Measurements from ENCODE around the gene FOXC1. TPM values are rescaled to one million over a fixed set of nuclear protein-coding genes. Genes with fewer than 3 reads are reported as not detected.

The FOXC1 gene
- total and polyA plus RNA-seq, 2 experiments from 2014 or later: 0.60 to 1.1 TPM

GRCh38 chr6:1627827-1628560, 18.3 kb downstream of the FOXC1 start:
- H4K20me1 ChIP-seq (ENCODE audit: insufficient read depth, poor library complexity, severe bottlenecking): no peaks in the 10 kb centered on the region
- no peaks in the 10 kb centered on the region for H3K9me3 ChIP-seq (ENCODE audit: low read depth)
- no peaks in the 10 kb centered on the region for H3K9me2 ChIP-seq (replicated peaks; ENCODE audit: insufficient read depth)
- no peak overlapping the region for H3K4me2 ChIP-seq
- peaks cover 68% of the 10 kb centered on the region for H3K27me3 ChIP-seq
- H3K79me2 ChIP-seq: no peaks in the 10 kb centered on the region
- 38% methylated on average over 10 of the region's 10 CpGs for WGBS (ENCODE audit: low lambda C conversion rate, missing lambda C conversion rate)
- TF ChIP-seq EZH2 (IDR thresholded peaks at IDR 0.05; ENCODE audit: borderline replicate concordance) (no peak), CTCF (IDR thresholded peaks at IDR 0.05; ENCODE audit: poor library complexity) (no peak), EZH2phosphoT487 (IDR thresholded peaks at IDR 0.05; ENCODE audit: low read depth, severe bottlenecking, unreplicated experiment) (no peak)
- no peaks in the 10 kb centered on the region for H3K36me3 ChIP-seq (replicated peaks; ENCODE audit: insufficient read depth, low read depth)
- H3K4me3 ChIP-seq: no peak overlapping the region
- DNase-seq (ENCODE audit: low spot score): no peak
- peaks cover 14% of the 10 kb centered on the region for H3K4me1 ChIP-seq (ENCODE audit: insufficient read depth)
- H3K27ac ChIP-seq: no peak overlapping the region
- no peak overlapping the region for H2AFZ ChIP-seq

DNA sequence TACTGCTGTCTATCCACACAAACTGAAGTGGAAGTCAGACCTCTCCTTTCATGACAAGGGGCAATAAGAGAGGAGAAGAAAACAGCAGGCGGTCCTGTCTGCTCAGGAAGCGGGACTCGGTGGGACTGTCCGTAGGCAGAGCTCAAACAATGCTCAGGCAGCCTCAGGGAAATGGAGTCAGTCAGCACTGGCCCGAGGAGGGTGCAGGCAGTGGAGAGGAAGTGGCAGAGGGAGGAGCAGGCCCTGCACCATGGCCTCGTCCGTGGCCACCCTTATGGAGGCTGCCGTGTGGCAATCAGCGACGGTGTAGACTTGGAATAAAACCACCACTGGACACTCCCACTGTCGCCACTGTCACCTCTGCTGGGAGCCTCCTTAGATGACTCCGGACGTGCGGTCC, 19.6 kb downstream of the FOXC1 start:
- H3K9me3 ChIP-seq (ENCODE audit: low read depth): no peaks in the 10 kb centered on the region
- no peak overlapping the region for H3K4me3 ChIP-seq
- peaks cover 55% of the 10 kb centered on the region for H3K27me3 ChIP-seq
- DNase-seq (ENCODE audit: low spot score): no peak
- H4K20me1 ChIP-seq (ENCODE audit: insufficient read depth, poor library complexity, severe bottlenecking): no peaks in the 10 kb centered on the region
- no peak overlapping the region for H2AFZ ChIP-seq
- TF ChIP-seq CTCF (IDR thresholded peaks at IDR 0.05; ENCODE audit: poor library complexity) (no peak), EZH2 (IDR thresholded peaks at IDR 0.05; ENCODE audit: borderline replicate concordance) (no peak), EZH2phosphoT487 (IDR thresholded peaks at IDR 0.05; ENCODE audit: low read depth, severe bottlenecking, unreplicated experiment) (no peak)
- no peak overlapping the region for H3K4me2 ChIP-seq
- H3K36me3 ChIP-seq (replicated peaks; ENCODE audit: insufficient read depth, low read depth): no peaks in the 10 kb centered on the region
- H3K27ac ChIP-seq: no peak overlapping the region
- WGBS (ENCODE audit: low lambda C conversion rate, missing lambda C conversion rate): 90% methylated on average over 14 of the region's 14 CpGs
- H3K9me2 ChIP-seq (replicated peaks; ENCODE audit: insufficient read depth): no peaks in the 10 kb centered on the region
- no peaks in the 10 kb centered on the region for H3K79me2 ChIP-seq
- peaks cover 11% of the 10 kb centered on the region for H3K4me1 ChIP-seq (ENCODE audit: insufficient read depth)

DNA sequence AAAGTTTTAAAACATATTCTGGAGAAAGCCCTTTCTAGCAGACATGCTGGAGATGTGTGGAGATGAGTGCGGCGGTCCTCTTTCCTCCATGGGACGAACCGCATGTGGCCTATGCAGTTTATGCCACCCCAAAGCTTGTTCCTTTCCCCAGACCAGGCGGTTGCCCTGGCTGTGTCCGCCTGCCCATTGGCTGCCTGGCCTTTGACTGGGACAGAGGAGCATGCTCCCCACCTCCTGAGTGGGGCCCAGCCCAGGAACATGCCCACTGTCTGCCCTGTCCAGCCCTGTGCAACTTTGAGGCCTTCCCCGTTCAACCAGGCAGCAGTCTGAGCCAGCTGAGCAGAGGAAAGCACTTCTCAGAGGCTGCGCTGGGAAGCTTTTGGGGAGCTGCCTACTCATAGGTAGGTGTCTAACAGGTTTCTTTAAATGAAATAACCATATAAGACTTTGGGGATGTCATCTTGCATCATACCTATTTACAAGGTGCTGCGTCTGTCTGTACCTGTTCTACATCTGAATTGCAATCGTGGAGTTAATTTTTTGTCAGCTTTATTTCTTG, 20.6 kb downstream of the FOXC1 start:
- H3K27ac ChIP-seq: no peak overlapping the region
- no peaks in the 10 kb centered on the region for H3K9me3 ChIP-seq (ENCODE audit: low read depth)
- TF ChIP-seq EZH2phosphoT487 (IDR thresholded peaks at IDR 0.05; ENCODE audit: low read depth, severe bottlenecking, unreplicated experiment): no peak
- TF ChIP-seq EZH2 (IDR thresholded peaks at IDR 0.05; ENCODE audit: borderline replicate concordance): no peak
- TF ChIP-seq CTCF (IDR thresholded peaks at IDR 0.05; ENCODE audit: poor library complexity): no peak
- no peaks in the 10 kb centered on the region for H3K36me3 ChIP-seq (replicated peaks; ENCODE audit: insufficient read depth, low read depth)
- H3K4me1 ChIP-seq (ENCODE audit: insufficient read depth): peaks cover 1% of the 10 kb centered on the region
- no peaks in the 10 kb centered on the region for H3K9me2 ChIP-seq (replicated peaks; ENCODE audit: insufficient read depth)
- H3K4me3 ChIP-seq: no peak overlapping the region
- H4K20me1 ChIP-seq (ENCODE audit: insufficient read depth, poor library complexity, severe bottlenecking): no peaks in the 10 kb centered on the region
- H2AFZ ChIP-seq: no peak overlapping the region
- WGBS (ENCODE audit: low lambda C conversion rate, missing lambda C conversion rate): 94% methylated on average over 10 of the region's 10 CpGs
- H3K79me2 ChIP-seq: no peaks in the 10 kb centered on the region
- peaks cover 46% of the 10 kb centered on the region for H3K27me3 ChIP-seq
- no peak overlapping the region for H3K4me2 ChIP-seq
- no peak for DNase-seq (ENCODE audit: low spot score)

Data from hepatocyte (in vitro differentiated cells).